ENCODE measurements around the gene ZNF761. TPM values are rescaled to one million over a fixed set of nuclear protein-coding genes. Genes with fewer than 3 reads are reported as not detected.
"Not testable (repeated sequence)": the region's sequence is repeated elsewhere in the genome, so short reads cannot be mapped to it uniquely, and the experiment has no call there.

Gene ZNF761
- total RNA-seq, 1 experiment from 2014 or later, result 15.8 TPM

DNA sequence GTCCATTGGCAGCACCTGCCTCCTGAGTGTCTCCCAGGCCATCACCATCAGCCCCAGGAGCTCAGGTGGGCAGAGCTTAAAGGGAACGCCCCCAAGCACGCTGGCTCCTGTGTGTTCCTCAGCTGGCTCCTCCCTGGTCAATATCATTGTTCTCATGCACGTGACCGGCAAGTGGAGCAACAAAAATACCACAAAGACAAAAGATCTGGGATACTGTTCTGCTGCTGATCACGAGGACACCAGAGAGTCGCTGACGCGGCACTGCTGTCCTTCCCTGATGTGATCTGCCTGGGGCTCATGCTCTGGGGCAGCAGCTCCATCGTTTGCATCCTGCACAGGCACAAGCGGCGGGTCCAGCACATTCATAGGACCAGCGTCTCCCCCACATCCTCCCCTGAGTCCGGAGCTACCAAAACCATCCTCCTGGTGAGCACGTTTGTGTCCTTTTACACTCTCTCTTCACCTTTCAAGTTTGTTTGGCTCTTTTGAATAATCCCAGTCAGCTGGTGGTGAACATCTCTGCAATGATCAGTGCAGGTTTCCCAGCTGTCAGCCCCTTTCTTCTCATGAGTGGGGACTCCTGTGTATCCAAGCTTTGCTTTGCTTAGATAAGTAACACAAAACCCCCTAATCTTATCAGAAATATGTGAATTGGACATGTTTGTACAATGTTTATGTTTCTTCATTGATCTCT lies 72.0 kb downstream of the ZNF761 start:
- H3K4me2 ChIP-seq (ENCODE audit: low read length); DNase-seq; H3K4me3 ChIP-seq (ENCODE audit: low read length); BruUV-seq (replicated peaks); H2AFZ ChIP-seq (ENCODE audit: low read length); H3K9ac ChIP-seq (ENCODE audit: low read length); H3K79me2 ChIP-seq (ENCODE audit: low read length); H3K9me3 ChIP-seq (ENCODE audit: low read length); H4K20me1 ChIP-seq (ENCODE audit: low read length); H3K27me3 ChIP-seq (ENCODE audit: low read length); H3K27ac ChIP-seq (ENCODE audit: low read length); H3K9me2 ChIP-seq (replicated peaks; ENCODE audit: low read length); H3K4me1 ChIP-seq (ENCODE audit: insufficient read depth, low read length); ATAC-seq; CTCF ChIA-PET; H3F3A ChIP-seq (ENCODE audit: low read length, unreplicated experiment); H3K36me3 ChIP-seq (ENCODE audit: low read depth, low read length); POLR2A ChIA-PET (ENCODE audit: unreplicated experiment): not testable (repeated sequence)
- TF ChIP-seq, protein P1, sequence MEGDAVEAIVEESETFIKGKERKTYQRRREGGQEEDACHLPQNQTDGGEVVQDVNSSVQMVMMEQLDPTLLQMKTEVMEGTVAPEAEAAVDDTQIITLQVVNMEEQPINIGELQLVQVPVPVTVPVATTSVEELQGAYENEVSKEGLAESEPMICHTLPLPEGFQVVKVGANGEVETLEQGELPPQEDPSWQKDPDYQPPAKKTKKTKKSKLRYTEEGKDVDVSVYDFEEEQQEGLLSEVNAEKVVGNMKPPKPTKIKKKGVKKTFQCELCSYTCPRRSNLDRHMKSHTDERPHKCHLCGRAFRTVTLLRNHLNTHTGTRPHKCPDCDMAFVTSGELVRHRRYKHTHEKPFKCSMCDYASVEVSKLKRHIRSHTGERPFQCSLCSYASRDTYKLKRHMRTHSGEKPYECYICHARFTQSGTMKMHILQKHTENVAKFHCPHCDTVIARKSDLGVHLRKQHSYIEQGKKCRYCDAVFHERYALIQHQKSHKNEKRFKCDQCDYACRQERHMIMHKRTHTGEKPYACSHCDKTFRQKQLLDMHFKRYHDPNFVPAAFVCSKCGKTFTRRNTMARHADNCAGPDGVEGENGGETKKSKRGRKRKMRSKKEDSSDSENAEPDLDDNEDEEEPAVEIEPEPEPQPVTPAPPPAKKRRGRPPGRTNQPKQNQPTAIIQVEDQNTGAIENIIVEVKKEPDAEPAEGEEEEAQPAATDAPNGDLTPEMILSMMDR (conservative IDR thresholded peaks at IDR 0.05; ENCODE audit: low read depth, low read length), result 0 out of 2 replicates have a peak, but pooled peaks have one; percentile 27
- intact Hi-C loops (cut with micrococcal nuclease), result loop anchor here (10.0 kb wide), 1 partner anchor 241 kb away; no protein-coding TSS in a partner anchor

DNA sequence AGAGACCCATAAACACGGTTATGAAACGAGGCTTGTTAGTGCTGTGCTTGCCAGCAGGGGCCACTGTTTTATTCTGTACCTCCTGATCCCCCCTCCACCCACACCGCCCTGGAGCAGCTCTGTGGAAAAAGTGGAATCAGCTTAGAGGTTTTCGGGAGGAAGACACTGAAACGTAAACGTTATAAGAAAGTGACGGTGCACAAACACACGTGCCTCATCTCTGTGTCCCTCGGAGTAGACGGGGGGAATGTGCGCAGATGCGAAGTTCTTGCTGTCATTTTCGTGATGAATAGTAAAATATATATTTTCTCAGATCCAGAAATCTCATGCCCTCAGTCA lies 72.5 kb downstream of the ZNF761 start:
- BruUV-seq (replicated peaks); H3K79me2 ChIP-seq (ENCODE audit: low read length); H3F3A ChIP-seq (ENCODE audit: low read length, unreplicated experiment); DNase-seq; POLR2A ChIA-PET (ENCODE audit: unreplicated experiment); H3K4me3 ChIP-seq (ENCODE audit: low read length); H3K4me1 ChIP-seq (ENCODE audit: insufficient read depth, low read length); H3K9me3 ChIP-seq (ENCODE audit: low read length); H3K36me3 ChIP-seq (ENCODE audit: low read depth, low read length); H3K4me2 ChIP-seq (ENCODE audit: low read length); H3K9me2 ChIP-seq (replicated peaks; ENCODE audit: low read length); H4K20me1 ChIP-seq (ENCODE audit: low read length); CTCF ChIA-PET; H2AFZ ChIP-seq (ENCODE audit: low read length); H3K27me3 ChIP-seq (ENCODE audit: low read length); H3K27ac ChIP-seq (ENCODE audit: low read length); H3K9ac ChIP-seq (ENCODE audit: low read length): not testable (repeated sequence)
- peak; percentile 48; the same call in 1 of the 2 replicates for ATAC-seq
- TF ChIP-seq, protein P1 (conservative IDR thresholded peaks at IDR 0.05; ENCODE audit: low read depth, low read length), result peak; percentile 22; the same call in 1 of the 2 replicates
- intact Hi-C loops (cut with micrococcal nuclease), result loop anchor here (10.0 kb wide), 1 partner anchor 240 kb away; no protein-coding TSS in a partner anchor

DNA sequence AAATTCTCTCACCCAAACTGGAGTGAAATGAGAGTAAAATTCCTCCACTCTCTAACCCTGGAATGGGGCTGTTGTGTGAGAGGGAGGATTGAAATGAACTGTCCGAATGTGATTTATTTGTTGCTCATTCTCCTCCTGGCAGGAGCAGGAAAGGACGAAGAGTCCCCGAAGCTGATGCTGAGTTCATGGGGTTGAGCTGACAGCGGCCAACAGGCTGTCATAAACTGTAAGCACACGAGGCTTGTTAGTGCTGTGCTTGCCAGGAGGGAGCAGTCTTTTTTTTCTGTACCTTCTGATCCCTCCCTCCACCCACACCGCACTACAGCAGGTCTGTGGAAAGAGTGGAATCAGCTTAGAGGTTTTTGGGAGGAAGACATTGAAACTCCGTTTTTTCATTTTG lies 73.1 kb downstream of the ZNF761 start:
- ATAC-seq (no peak), DNase-seq (no peak)
- Histone ChIP-seq H2AFZ (ENCODE audit: low read length) (no peak overlapping the region), H3K9me3 (ENCODE audit: low read length) (peaks cover 4% of the 10 kb centered on the region; the same call in 1 of the 2 replicates), H3F3A (ENCODE audit: low read length, unreplicated experiment) (no peaks in the 10 kb centered on the region), H3K9me2 (replicated peaks; ENCODE audit: low read length) (no peaks in the 10 kb centered on the region), H3K9ac (ENCODE audit: low read length) (no peak overlapping the region), H3K4me1 (ENCODE audit: insufficient read depth, low read length) (no peaks in the 10 kb centered on the region), H3K36me3 (ENCODE audit: low read depth, low read length) (no peaks in the 10 kb centered on the region), H4K20me1 (ENCODE audit: low read length) (no peaks in the 10 kb centered on the region), H3K27ac (ENCODE audit: low read length) (no peak overlapping the region), H3K27me3 (ENCODE audit: low read length) (no peaks in the 10 kb centered on the region), H3K79me2 (ENCODE audit: low read length) (no peaks in the 10 kb centered on the region), H3K4me2 (ENCODE audit: low read length) (no peak overlapping the region), H3K4me3 (ENCODE audit: low read length) (no peak overlapping the region)
- POLR2A ChIA-PET (ENCODE audit: unreplicated experiment), result no interaction called here
- BruUV-seq (replicated peaks), result no TSS peak
- intact Hi-C loops (cut with micrococcal nuclease), result loop anchor here (10.0 kb wide), 1 partner anchor 240 kb away; no protein-coding TSS in a partner anchor
- no peak for TF ChIP-seq EZH2phosphoT487 (IDR thresholded peaks at IDR 0.05; ENCODE audit: borderline replicate concordance, low read length)
- TF ChIP-seq EZH2 (IDR thresholded peaks at IDR 0.05; ENCODE audit: low read length, unreplicated experiment), result no peak
- TF ChIP-seq, protein P1 (conservative IDR thresholded peaks at IDR 0.05; ENCODE audit: low read depth, low read length), result no peak
- CTCF ChIA-PET, result no interaction called here
